ENCODE results near the gene MTCP1. TPM values are rescaled to one million over a fixed set of nuclear protein-coding genes. Genes with fewer than 3 reads are reported as not detected.

Gene MTCP1
- total and polyA plus RNA-seq, 2 experiments from 2014 or later = 0.83 to 17.7 TPM

- Mint-ChIP-seq H3K36me3 (ENCODE audit: low read depth) (no peaks in the 10 kb centered on the region), H3K9me3 (no peaks in the 10 kb centered on the region; the same call in 2 of the 3 replicates), H3K27ac (no peak overlapping the region), H3K4me1 (peaks cover 14% of the 10 kb centered on the region; the same call in 2 of the 3 replicates), H3K4me3 (no peak overlapping the region), H3K27me3 (ENCODE audit: insufficient read depth, low read depth, poor library complexity) (peaks cover 5% of the 10 kb centered on the region)
- H3K4me1 ChIP-seq (ENCODE audit: insufficient read depth) = 0 out of 2 replicates have a peak, but pooled peaks cover 4% of the 10 kb centered on the region
- H3F3A ChIP-seq (replicated peaks; ENCODE audit: low read depth) = no peaks in the 10 kb centered on the region
- no peaks in the 10 kb centered on the region for H3K27me3 ChIP-seq (ENCODE audit: insufficient read depth)
- no peak overlapping the region for H2AFZ ChIP-seq
- H4K20me1 ChIP-seq (replicated peaks; ENCODE audit: insufficient read depth) = no peaks in the 10 kb centered on the region
- no peak for TF ChIP-seq CTCF (conservative IDR thresholded peaks at IDR 0.05; ENCODE audit: low read depth in 2 of 2)
- no peak for TF ChIP-seq STAT1 (IDR thresholded peaks at IDR 0.05; ENCODE audit: unreplicated experiment)
- no peak for TF ChIP-seq ETS1 (IDR thresholded peaks at IDR 0.05)
- no peak for TF ChIP-seq ZNF331 (CRISPR knock-in tag; IDR thresholded peaks at IDR 0.05; ENCODE audit: low read depth)
- TF ChIP-seq CREB1 (CRISPR knock-in tag; IDR thresholded peaks at IDR 0.05; ENCODE audit: low read depth) = no peak
- no peak for TF ChIP-seq EZH2 (IDR thresholded peaks at IDR 0.05; ENCODE audit: low read depth, unreplicated experiment)
- no peak for TF ChIP-seq JUNB (IDR thresholded peaks at IDR 0.05; ENCODE audit: unreplicated experiment)
- TF ChIP-seq REST (IDR thresholded peaks at IDR 0.05; ENCODE audit: unreplicated experiment) = no peak
- TF ChIP-seq EZH2phosphoT487 (IDR thresholded peaks at IDR 0.05; ENCODE audit: unreplicated experiment) = no peak
- no peak for TF ChIP-seq POLR2AphosphoS5 (IDR thresholded peaks at IDR 0.05; ENCODE audit: low read depth)
- no peak for TF ChIP-seq NANOG (IDR thresholded peaks at IDR 0.05; ENCODE audit: borderline replicate concordance)
- TF ChIP-seq ZNF462 (CRISPR knock-in tag; IDR thresholded peaks at IDR 0.05) = no peak
- TF ChIP-seq ZNF114 (CRISPR knock-in tag; IDR thresholded peaks at IDR 0.05) = no peak
- DNase-seq (ENCODE audit: low spot score) = no peak
- H3K4me2 ChIP-seq = no peak overlapping the region
- H3K4me3 ChIP-seq = no peak overlapping the region
- no peaks in the 10 kb centered on the region for H3K9me2 ChIP-seq (ENCODE audit: insufficient read depth)
- no peak for ATAC-seq
- peaks cover 20% of the 10 kb centered on the region for H3K79me2 ChIP-seq (replicated peaks; ENCODE audit: insufficient read depth)
- no peaks in the 10 kb centered on the region for H3K36me3 ChIP-seq (ENCODE audit: insufficient read depth)
- no peak overlapping the region for H3K27ac ChIP-seq (ENCODE audit: low read depth)
These were observed 46.8 kb downstream of the MTCP1 start for GRCh38 chrX:155023907-155024833.
